GM23338 (cell line): ENCODE results near the gene PLA2G1B.

Experiments
- EZH2 ChIP-seq: fragments of 200-600 bp; sonication (generic); IDR thresholded peaks from one replicate; pipeline ENCODE4 v1.8.0; 2017; ENCODE audit warnings: antibody characterized with exemption, mild to moderate bottlenecking, low read depth; ENCODE audit not compliant: unreplicated experiment
- POLR2AphosphoS5 ChIP-seq: IDR thresholded peaks from 2 replicates; pipeline ENCODE4 v1.6.1; 2016; ENCODE audit warnings: antibody characterized with exemption, low read depth
- ZNF331 ChIP-seq: fragments of 250-450 bp; sonication (Bioruptor Pico); IDR thresholded peaks from 2 replicates; pipeline ENCODE4 v1.5.0; 2020; ENCODE audit warnings: low read depth, mild to moderate bottlenecking, moderate library complexity
- TF ChIP-seq, protein P1 (sequence below), 2 experiments: fragments of 200-600 bp in 1 of 2; sonication (generic) in 1 of 2; conservative IDR thresholded peaks; 2 replicates each; pipeline versions ENCODE4 v1.5.1 to v1.6.1; 2016 to 2017; ENCODE audit warnings: antibody characterized with exemption in 2 of 2, low read depth in 2 of 2, mild to moderate bottlenecking in 2 of 2, moderate library complexity in 1 of 2

DNA sequence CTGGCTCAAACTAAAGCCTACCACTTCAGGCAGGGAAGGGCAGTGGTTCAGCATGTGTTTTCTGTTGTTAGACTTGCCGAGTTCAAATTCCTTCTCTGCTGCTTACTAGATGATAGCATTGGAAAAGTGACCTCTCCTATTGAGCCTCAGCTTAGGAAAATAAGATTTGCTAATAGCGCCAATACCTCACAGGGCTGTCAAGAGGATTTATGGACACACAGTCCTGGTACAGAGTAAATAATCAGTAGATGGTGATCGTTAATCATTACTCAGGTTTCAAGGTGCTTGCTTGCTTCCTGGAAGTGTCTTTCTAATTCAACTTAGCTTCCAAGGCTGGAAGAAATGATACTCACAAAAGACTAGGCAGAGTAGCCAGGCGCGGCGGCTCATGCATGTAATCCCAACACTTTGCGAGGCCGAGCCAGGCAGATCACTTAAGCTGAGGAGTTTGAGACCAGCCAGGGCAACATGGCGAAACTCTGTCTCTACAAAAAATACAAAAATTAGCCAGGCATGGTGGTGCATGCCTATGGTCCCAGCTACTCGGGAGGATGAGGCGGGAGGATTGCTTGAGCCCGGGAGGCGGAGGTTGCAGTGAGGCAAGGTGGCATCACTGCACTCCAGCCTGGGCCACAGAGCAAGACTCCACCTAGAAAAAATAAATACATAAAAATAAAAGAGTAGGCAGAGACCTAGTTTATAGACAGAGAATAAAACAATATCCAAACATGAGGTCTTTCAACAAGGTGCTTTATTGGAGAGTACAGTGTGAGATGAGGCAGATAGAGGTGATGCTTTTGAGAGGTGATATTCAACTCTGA is 6.0 kb downstream of the PLA2G1B start:
- TF ChIP-seq, protein P1, sequence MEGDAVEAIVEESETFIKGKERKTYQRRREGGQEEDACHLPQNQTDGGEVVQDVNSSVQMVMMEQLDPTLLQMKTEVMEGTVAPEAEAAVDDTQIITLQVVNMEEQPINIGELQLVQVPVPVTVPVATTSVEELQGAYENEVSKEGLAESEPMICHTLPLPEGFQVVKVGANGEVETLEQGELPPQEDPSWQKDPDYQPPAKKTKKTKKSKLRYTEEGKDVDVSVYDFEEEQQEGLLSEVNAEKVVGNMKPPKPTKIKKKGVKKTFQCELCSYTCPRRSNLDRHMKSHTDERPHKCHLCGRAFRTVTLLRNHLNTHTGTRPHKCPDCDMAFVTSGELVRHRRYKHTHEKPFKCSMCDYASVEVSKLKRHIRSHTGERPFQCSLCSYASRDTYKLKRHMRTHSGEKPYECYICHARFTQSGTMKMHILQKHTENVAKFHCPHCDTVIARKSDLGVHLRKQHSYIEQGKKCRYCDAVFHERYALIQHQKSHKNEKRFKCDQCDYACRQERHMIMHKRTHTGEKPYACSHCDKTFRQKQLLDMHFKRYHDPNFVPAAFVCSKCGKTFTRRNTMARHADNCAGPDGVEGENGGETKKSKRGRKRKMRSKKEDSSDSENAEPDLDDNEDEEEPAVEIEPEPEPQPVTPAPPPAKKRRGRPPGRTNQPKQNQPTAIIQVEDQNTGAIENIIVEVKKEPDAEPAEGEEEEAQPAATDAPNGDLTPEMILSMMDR (conservative IDR thresholded peaks at IDR 0.05; ENCODE audit: low read depth in 2 of 2) = no peak
- TF ChIP-seq POLR2AphosphoS5 (no peak), EZH2 (no peak), ZNF331 (CRISPR knock-in tag) (no peak)
